Measurements from ENCODE around the gene SPECC1.
"Not testable (repeated sequence)": the region's sequence is repeated elsewhere in the genome, so short reads cannot be mapped to it uniquely, and the experiment has no call there.

SPECC1 gene

GRCh38 chr17:20092973-20093626, 83.9 kb downstream of the SPECC1 start:
- DNase-seq (ENCODE audit: low read depth), result no peak

GRCh38 chr17:20094777-20095176, 85.6 kb downstream of the SPECC1 start:
- no peak for DNase-seq (ENCODE audit: low read depth)

GRCh38 chr17:20095336-20096080, 86.3 kb downstream of the SPECC1 start:
- DNase-seq (ENCODE audit: low read depth), result no peak

GRCh38 chr17:20096430-20096829, 87.3 kb downstream of the SPECC1 start:
- no peak for DNase-seq (ENCODE audit: low read depth)

GRCh38 chr17:20097330-20097729, 88.2 kb downstream of the SPECC1 start:
- no peak for DNase-seq (ENCODE audit: low read depth)

GRCh38 chr17:20098314-20098713, 89.2 kb downstream of the SPECC1 start:
- DNase-seq (ENCODE audit: low read depth), result no peak

- not testable (repeated sequence) for DNase-seq (ENCODE audit: low read depth)
These were observed 91.6 kb downstream of the SPECC1 start for GRCh38 chr17:20100806-20101205.

- DNase-seq (ENCODE audit: low read depth), result no peak
These were observed 94.6 kb downstream of the SPECC1 start for GRCh38 chr17:20103454-20104446.

GRCh38 chr17:20105539-20106280, 96.6 kb downstream of the SPECC1 start:
- no peak for DNase-seq (ENCODE audit: low read depth)

- DNase-seq (ENCODE audit: low read depth), result not testable (repeated sequence)
These were observed 97.3 kb downstream of the SPECC1 start for GRCh38 chr17:20106446-20106845.

GRCh38 chr17:20109076-20109475, 99.9 kb downstream of the SPECC1 start:
- DNase-seq (ENCODE audit: low read depth), result no peak

GRCh38 chr17:20111538-20111937, 102.4 kb downstream of the SPECC1 start:
- DNase-seq (ENCODE audit: low read depth), result no peak

- no peak for DNase-seq (ENCODE audit: low read depth)
These were observed 105.3 kb downstream of the SPECC1 start for GRCh38 chr17:20114466-20114865.

- peak; percentile 37 for DNase-seq (ENCODE audit: low read depth)
These were observed 107.6 kb downstream of the SPECC1 start for GRCh38 chr17:20116683-20117309.

GRCh38 chr17:20118280-20118679, 109.1 kb downstream of the SPECC1 start:
- DNase-seq (ENCODE audit: low read depth), result no peak

- no peak for DNase-seq (ENCODE audit: low read depth)
These were observed 111.7 kb downstream of the SPECC1 start for GRCh38 chr17:20120836-20121235.

- peak; percentile 51 for DNase-seq (ENCODE audit: low read depth)
These were observed 112.4 kb downstream of the SPECC1 start for GRCh38 chr17:20121359-20122253.

GRCh38 chr17:20122254-20122879, 113.2 kb downstream of the SPECC1 start:
- no peak for DNase-seq (ENCODE audit: low read depth)

GRCh38 chr17:20123209-20123608, 114.0 kb downstream of the SPECC1 start:
- DNase-seq (ENCODE audit: low read depth), result no peak

- no peak for DNase-seq (ENCODE audit: low read depth)
These were observed 116.6 kb downstream of the SPECC1 start for GRCh38 chr17:20125724-20126123.

Data from T follicular helper cell (primary cell).